ENCODE measurements around the gene HCAR3.

Gene HCAR3

GRCh38 chr12:122730215-122731014, 13.8 kb upstream of the HCAR3 start, which contains the start of gene HCAR1:
TSS of gene HCAR1 (minus strand) at chr12:122730844. CDS start at chr12:122730339, 505 bp downstream.
- TF ChIP-seq BACH2 (CRISPR knock-in tag; IDR thresholded peaks at IDR 0.05; ENCODE audit: borderline replicate concordance): no peak
- no peak for TF ChIP-seq ISL1 (CRISPR knock-in tag; IDR thresholded peaks at IDR 0.05)
- no peak for TF ChIP-seq TCF4 (CRISPR knock-in tag; IDR thresholded peaks at IDR 0.05; ENCODE audit: borderline replicate concordance)
- no peak for TF ChIP-seq SNAI2 (CRISPR knock-in tag; IDR thresholded peaks at IDR 0.05)
- TF ChIP-seq ESRRG (CRISPR knock-in tag; IDR thresholded peaks at IDR 0.05): no peak
- no peak for TF ChIP-seq ZC3H10 (CRISPR knock-in tag; IDR thresholded peaks at IDR 0.05)
- no peak for TF ChIP-seq RARB (CRISPR knock-in tag; IDR thresholded peaks at IDR 0.05)
- no peak for TF ChIP-seq ZNF8 (CRISPR knock-in tag; IDR thresholded peaks at IDR 0.05)
- no peak for TF ChIP-seq TOX (CRISPR knock-in tag; IDR thresholded peaks at IDR 0.05; ENCODE audit: borderline replicate concordance)
- TF ChIP-seq CSRNP3 (CRISPR knock-in tag; IDR thresholded peaks at IDR 0.05): no peak
- TF ChIP-seq CSDC2 (CRISPR knock-in tag; IDR thresholded peaks at IDR 0.05): no peak
- ATAC-seq: no peak

- TF ChIP-seq ZNF8 (CRISPR knock-in tag; IDR thresholded peaks at IDR 0.05) (no peak), TSHZ2 (CRISPR knock-in tag; IDR thresholded peaks at IDR 0.05) (no peak), BACH2 (CRISPR knock-in tag; IDR thresholded peaks at IDR 0.05; ENCODE audit: borderline replicate concordance) (no peak)
These were observed 13.1 kb upstream of the HCAR3 start for GRCh38 chr12:122729583-122730214.

GRCh38 chr12:122726080-122726558, 9.5 kb upstream of the HCAR3 start:
- ATAC-seq: no peak
- TF ChIP-seq ZFP30 (CRISPR knock-in tag; IDR thresholded peaks at IDR 0.05) (no peak), TSHZ2 (CRISPR knock-in tag; IDR thresholded peaks at IDR 0.05) (no peak), PATZ1 (CRISPR knock-in tag; IDR thresholded peaks at IDR 0.05; ENCODE audit: borderline replicate concordance) (no peak), RARB (CRISPR knock-in tag; IDR thresholded peaks at IDR 0.05) (no peak), ARNTL (CRISPR knock-in tag; IDR thresholded peaks at IDR 0.05; ENCODE audit: borderline replicate concordance, low read depth) (no peak), PPARA (CRISPR knock-in tag; IDR thresholded peaks at IDR 0.05; ENCODE audit: borderline replicate concordance) (no peak), BACH2 (CRISPR knock-in tag; IDR thresholded peaks at IDR 0.05; ENCODE audit: borderline replicate concordance) (no peak), CSRNP3 (CRISPR knock-in tag; IDR thresholded peaks at IDR 0.05) (no peak), ZC3H10 (CRISPR knock-in tag; IDR thresholded peaks at IDR 0.05) (no peak), CREB5 (CRISPR knock-in tag; IDR thresholded peaks at IDR 0.05; ENCODE audit: low read depth) (no peak)

More at GRCh38 chr12:122729583-122730214, 13.1 kb upstream of the HCAR3 start:
- no peak for ATAC-seq

Data from SK-N-SH treated with all-trans-retinoic acid at 6 μM for 48 hours (cell line).